GM21447 (cell line): ENCODE data around the gene PLA2G4C.
"Not testable (repeated sequence)": the region's sequence is repeated elsewhere in the genome, so short reads cannot be mapped to it uniquely, and the experiment has no call there.

ENCODE experiments used
- ATAC-seq: cut with Tn5 transposase; IDR thresholded peaks from one replicate; pipeline ENCODE4 v1.9.1; 2021; ENCODE audit not compliant: unreplicated experiment

PLA2G4C gene

GRCh38 chr19:48111280-48111679 is 663 bp upstream of the PLA2G4C start:
- no peak for ATAC-seq

- no peak for ATAC-seq
These were observed 1.4 kb downstream of the PLA2G4C start for GRCh38 chr19:48108997-48109782.

GRCh38 chr19:48103922-48104321 is 6.7 kb downstream of the PLA2G4C start:
- ATAC-seq: no peak

- no peak for ATAC-seq
These were observed 7.5 kb downstream of the PLA2G4C start for GRCh38 chr19:48102870-48103751.

GRCh38 chr19:48095612-48096175 is 14.9 kb downstream of the PLA2G4C start:
- ATAC-seq: no peak

GRCh38 chr19:48094855-48095203 is 15.8 kb downstream of the PLA2G4C start:
- no peak for ATAC-seq

- ATAC-seq: no peak
These were observed 16.3 kb downstream of the PLA2G4C start for GRCh38 chr19:48094129-48094854.

GRCh38 chr19:48091111-48091718 is 19.4 kb downstream of the PLA2G4C start:
- ATAC-seq: not testable (repeated sequence)

- no peak for ATAC-seq
These were observed 20.3 kb downstream of the PLA2G4C start for GRCh38 chr19:48090281-48090802.

GRCh38 chr19:48088991-48089390 is 21.6 kb downstream of the PLA2G4C start:
- ATAC-seq: not testable (repeated sequence)

GRCh38 chr19:48085904-48086864 is 24.4 kb downstream of the PLA2G4C start:
- no peak for ATAC-seq

GRCh38 chr19:48085076-48085475 is 25.5 kb downstream of the PLA2G4C start:
- no peak for ATAC-seq

GRCh38 chr19:48081106-48081505 is 29.5 kb downstream of the PLA2G4C start:
- ATAC-seq: no peak

- ATAC-seq: not testable (repeated sequence)
These were observed 40.3 kb downstream of the PLA2G4C start for GRCh38 chr19:48070177-48070769.

GRCh38 chr19:48069435-48069834 is 41.2 kb downstream of the PLA2G4C start:
- ATAC-seq: no peak

GRCh38 chr19:48064509-48064908 is 46.1 kb downstream of the PLA2G4C start:
- ATAC-seq: no peak

- no peak for ATAC-seq
These were observed 48.9 kb downstream of the PLA2G4C start for GRCh38 chr19:48061401-48062344.

GRCh38 chr19:48060381-48060780 is 50.2 kb downstream of the PLA2G4C start:
- ATAC-seq: no peak
